CD14-positive monocyte (primary cell): ENCODE measurements around the gene SGO1. TPM values are rescaled to one million over a fixed set of nuclear protein-coding genes. Genes with fewer than 3 reads are reported as not detected.
"Not testable (repeated sequence)": the region's sequence is repeated elsewhere in the genome, so short reads cannot be mapped to it uniquely, and the experiment has no call there.

Experiments used
- DNase-seq, 3 donors: peaks; one replicate each; pipeline ENCODE4 v3.0.0-alpha.2; 2011 to 2022
- H2AFZ ChIP-seq: 2 replicates; pipeline ENCODE4 v1.6.0; 2012; ENCODE audit warnings: mild to moderate bottlenecking, low read depth, low read length, inconsistent platforms; ENCODE audit not compliant: insufficient read depth, poor library complexity, severe bottlenecking
- H3K27ac ChIP-seq, 2 donors: 1 replicate in 1 of 2; 2 replicates in 1 of 2; pipeline ENCODE4 v1.5.1; 2012 to 2013; ENCODE audit warnings: low read length in 2 of 2, control low read depth in 1 of 2, inconsistent platforms in 1 of 2, low read depth in 1 of 2, mild to moderate bottlenecking in 1 of 2
- H3K27me3 ChIP-seq, 2 donors: one replicate each; pipeline versions ENCODE4 v1.6.0 to v1.6.1; 2011 to 2013; ENCODE audit warnings: low read length in 2 of 2; ENCODE audit not compliant: control insufficient read depth in 2 of 2, insufficient read depth in 2 of 2
- H3K36me3 ChIP-seq, 2 donors: replicated peaks in 1 of 2; 1 replicate in 1 of 2; 2 replicates in 1 of 2; pipeline versions ENCODE4 v1.5.1 to v1.6.1; 2012 to 2013; ENCODE audit warnings: low read length in 2 of 2, control low read depth in 1 of 2, inconsistent platforms in 1 of 2, mild to moderate bottlenecking in 1 of 2; ENCODE audit not compliant: insufficient read depth in 2 of 2, control insufficient read depth in 1 of 2
- H3K4me1 ChIP-seq, 2 donors: 1 replicate in 1 of 2; 2 replicates in 1 of 2; pipeline versions ENCODE4 v1.5.1 to v1.6.1; 2012 to 2013; ENCODE audit warnings: low read length in 2 of 2, control low read depth in 1 of 2, inconsistent platforms in 1 of 2, mild to moderate bottlenecking in 1 of 2, moderate library complexity in 1 of 2; ENCODE audit not compliant: insufficient read depth in 2 of 2, control insufficient read depth in 1 of 2
- H3K4me2 ChIP-seq: replicated peaks from 2 replicates; pipeline ENCODE3; 2012; ENCODE audit warnings: low read length, moderate library complexity, mild to moderate bottlenecking; ENCODE audit not compliant: poor library complexity, severe bottlenecking; ENCODE audit errors: extremely low read depth
- H3K4me3 ChIP-seq, 3 experiments: fragments of 200-600 bp in 1 of 3; sonication (generic) in 1 of 3; replicated peaks in 1 of 3; 1 replicate in 2 of 3; 2 replicates in 1 of 3; pipeline ENCODE4 v1.5.1; 2011 to 2013; ENCODE audit warnings: low read length in 3 of 3, mild to moderate bottlenecking in 3 of 3, control low read depth in 2 of 3, low read depth in 2 of 3, inconsistent platforms in 1 of 3, moderate library complexity in 1 of 3
- H3K79me2 ChIP-seq: 2 replicates; pipeline ENCODE4 v1.6.0; 2012; ENCODE audit warnings: mild to moderate bottlenecking, control low read depth, inconsistent platforms, low read length, moderate library complexity; ENCODE audit not compliant: insufficient read depth
- H3K9ac ChIP-seq: 2 replicates; pipeline ENCODE4 v1.6.0; 2017; ENCODE audit warnings: low read length, mild to moderate bottlenecking; ENCODE audit not compliant: insufficient read depth, poor library complexity, severe bottlenecking
- H3K9me3 ChIP-seq, 2 donors: replicated peaks in 1 of 2; 1 replicate in 1 of 2; 2 replicates in 1 of 2; pipeline versions ENCODE4 v1.5.1 to v1.6.1; 2012 to 2013; ENCODE audit warnings: low read length in 2 of 2, control low read depth in 1 of 2; ENCODE audit not compliant: control insufficient read depth in 1 of 2, insufficient read depth in 1 of 2
- H4K20me1 ChIP-seq: 2 replicates; pipeline ENCODE4 v1.6.0; 2012; ENCODE audit warnings: mild to moderate bottlenecking, low read length, control low read depth, moderate library complexity; ENCODE audit not compliant: insufficient read depth
- H3K27ac Mint-ChIP-seq, 7 donors: one replicate each; pipeline ENCODE4 v1.8.0; 2020; ENCODE audit warnings: mild to moderate bottlenecking in 7 of 7, mixed read lengths in 7 of 7, moderate library complexity in 6 of 7, inconsistent platforms in 2 of 7
- H3K27me3 Mint-ChIP-seq, 3 donors: one replicate each; pipeline ENCODE4 v1.8.0; 2021 to 2022; ENCODE audit warnings: low read depth in 3 of 3, mild to moderate bottlenecking in 3 of 3, mixed read lengths in 3 of 3, moderate library complexity in 3 of 3, inconsistent platforms in 1 of 3
- H3K36me3 Mint-ChIP-seq, 2 donors: one replicate each; pipeline ENCODE4 v1.8.0; 2020; ENCODE audit warnings: mixed read lengths in 2 of 2, inconsistent platforms in 1 of 2, mild to moderate bottlenecking in 1 of 2
- H3K4me1 Mint-ChIP-seq: one replicate; pipeline ENCODE4 v1.8.0; 2020; ENCODE audit warnings: mild to moderate bottlenecking, mixed read lengths
- H3K4me3 Mint-ChIP-seq, 2 donors: one replicate each; pipeline ENCODE4 v1.8.0; 2020; ENCODE audit warnings: mild to moderate bottlenecking in 2 of 2, mixed read lengths in 2 of 2, moderate library complexity in 1 of 2
- H3K9me3 Mint-ChIP-seq, 7 donors: one replicate each; pipeline ENCODE4 v1.8.0; 2020 to 2022; ENCODE audit warnings: mixed read lengths in 7 of 7, mild to moderate bottlenecking in 6 of 7, moderate library complexity in 6 of 7, inconsistent platforms in 2 of 7
- WGBS: methylation state at CpG from one replicate; pipeline ENCODE4 v1.1.5; 2013; ENCODE audit warnings: missing lambda C conversion rate; ENCODE audit not compliant: insufficient coverage; 5-methylcytosine and 5-hydroxymethylcytosine counted together
- intact Hi-C, 2 donors: fragments of 100-400 bp; cut with micrococcal nuclease; formaldehyde crosslinking; loops; one replicate each; pipeline versions ENCODE4 v1.15.0 to v1.15.1; 2023
- polyA plus RNA-seq, 3 donors: library from polyadenylated mRNA; depleted of rRNA in 1 of 3; unstranded in 2 of 3; stranded (reverse) in 1 of 3; fragments of 300-500 nt in 2 of 3; fragments of >200 nt in 1 of 3; fragmentation: Illumina TruSeq in 2 of 3; gene quantifications; 1 replicate in 2 of 3; 2 replicates in 1 of 3; pipeline ENCODE4 v1.2.3, GENCODE V29; 2012 to 2021
- TF ChIP-seq, protein P1 (sequence below): fragments of 200-600 bp; IDR thresholded peaks from one replicate; pipeline ENCODE4 v1.8.0; 2022; ENCODE audit warnings: antibody characterized with exemption, mild to moderate bottlenecking

Gene SGO1
- polyA plus RNA-seq, 3 donors: 0.07 to 0.42 (median 0.15) TPM

DNA sequence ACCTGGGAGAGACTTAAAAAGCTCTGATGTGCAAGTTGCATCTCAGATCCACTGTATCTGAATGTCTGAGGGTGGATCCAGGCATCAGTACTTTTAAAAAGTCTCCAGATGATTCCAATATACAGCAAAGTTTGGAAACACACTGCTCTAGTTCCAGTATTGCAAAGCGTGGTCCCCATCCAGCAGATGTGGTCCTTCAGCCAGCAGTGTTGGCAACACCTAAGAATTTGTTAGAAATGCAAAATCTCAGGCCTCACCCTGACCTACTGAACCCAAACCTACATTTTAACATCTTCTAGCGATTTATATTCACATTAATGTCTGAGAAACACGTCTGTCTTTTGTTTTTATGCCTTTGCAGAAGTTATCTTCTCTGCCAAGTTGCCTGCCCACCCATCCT lies 32.2 kb upstream of the SGO1 start:
- no peaks in the 10 kb centered on the region for H3K9me3 ChIP-seq
- no peak overlapping the region for H2AFZ ChIP-seq
- H4K20me1 ChIP-seq: no peaks in the 10 kb centered on the region
- Mint-ChIP-seq H3K27me3 (peaks cover 0 to 4% (median 4%) of the 10 kb centered on the region in 3 donors), H3K9me3 (peaks cover 0 to 5% (median 0%) of the 10 kb centered on the region in 7 donors), H3K4me1 (no peaks in the 10 kb centered on the region), H3K36me3 (no peaks in the 10 kb centered on the region), H3K4me3 (no peak overlapping the region), H3K27ac (no peak overlapping the region)
- no peak overlapping the region for H3K4me3 ChIP-seq
- no peaks in the 10 kb centered on the region for H3K36me3 ChIP-seq
- no peak overlapping the region for H3K4me2 ChIP-seq
- no peak overlapping the region for H3K27ac ChIP-seq
- no peaks in the 10 kb centered on the region for H3K79me2 ChIP-seq
- intact Hi-C loops: no loop called here
- DNase-seq: no peak
- TF ChIP-seq, protein P1, sequence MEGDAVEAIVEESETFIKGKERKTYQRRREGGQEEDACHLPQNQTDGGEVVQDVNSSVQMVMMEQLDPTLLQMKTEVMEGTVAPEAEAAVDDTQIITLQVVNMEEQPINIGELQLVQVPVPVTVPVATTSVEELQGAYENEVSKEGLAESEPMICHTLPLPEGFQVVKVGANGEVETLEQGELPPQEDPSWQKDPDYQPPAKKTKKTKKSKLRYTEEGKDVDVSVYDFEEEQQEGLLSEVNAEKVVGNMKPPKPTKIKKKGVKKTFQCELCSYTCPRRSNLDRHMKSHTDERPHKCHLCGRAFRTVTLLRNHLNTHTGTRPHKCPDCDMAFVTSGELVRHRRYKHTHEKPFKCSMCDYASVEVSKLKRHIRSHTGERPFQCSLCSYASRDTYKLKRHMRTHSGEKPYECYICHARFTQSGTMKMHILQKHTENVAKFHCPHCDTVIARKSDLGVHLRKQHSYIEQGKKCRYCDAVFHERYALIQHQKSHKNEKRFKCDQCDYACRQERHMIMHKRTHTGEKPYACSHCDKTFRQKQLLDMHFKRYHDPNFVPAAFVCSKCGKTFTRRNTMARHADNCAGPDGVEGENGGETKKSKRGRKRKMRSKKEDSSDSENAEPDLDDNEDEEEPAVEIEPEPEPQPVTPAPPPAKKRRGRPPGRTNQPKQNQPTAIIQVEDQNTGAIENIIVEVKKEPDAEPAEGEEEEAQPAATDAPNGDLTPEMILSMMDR: no peak
- WGBS: 91% methylated on average over 3 of the region's 3 CpGs
- H3K27me3 ChIP-seq: no peaks in the 10 kb centered on the region
- no peaks in the 10 kb centered on the region for H3K4me1 ChIP-seq
- no peak overlapping the region for H3K9ac ChIP-seq

- no peak for DNase-seq
- no peaks in the 10 kb centered on the region for H3K9me3 ChIP-seq
- H3K4me3 ChIP-seq: no peak overlapping the region
- no peaks in the 10 kb centered on the region for H3K36me3 ChIP-seq
- no peaks in the 10 kb centered on the region for H3K4me1 Mint-ChIP-seq
- peaks cover 0 to 6% (median 0%) of the 10 kb centered on the region in 7 donors for H3K9me3 Mint-ChIP-seq
- no peak overlapping the region for H2AFZ ChIP-seq
- no peaks in the 10 kb centered on the region for H3K4me1 ChIP-seq
- H3K36me3 Mint-ChIP-seq: no peaks in the 10 kb centered on the region
- H3K27ac Mint-ChIP-seq: no peak overlapping the region
- H3K27me3 Mint-ChIP-seq: peaks cover 0 to 4% (median 3%) of the 10 kb centered on the region in 3 donors
- no CpG with 5 or more reads among the region's 4 CpGs for WGBS
- no peak overlapping the region for H3K4me2 ChIP-seq
- no peak overlapping the region for H3K9ac ChIP-seq
- TF ChIP-seq, protein P1: no peak
- H3K27ac ChIP-seq: no peak overlapping the region
- no peak overlapping the region for H3K4me3 Mint-ChIP-seq
- H3K27me3 ChIP-seq: no peaks in the 10 kb centered on the region
- no peaks in the 10 kb centered on the region for H3K79me2 ChIP-seq
- intact Hi-C loops: no loop called here
- H4K20me1 ChIP-seq: no peaks in the 10 kb centered on the region
These were observed 29.6 kb upstream of the SGO1 start for GRCh38 chr3:20215636-20216035.

GRCh38 chr3:20213491-20213890 lies 27.5 kb upstream of the SGO1 start:
- H3K4me1 ChIP-seq, H3K9ac ChIP-seq, H2AFZ ChIP-seq, H3K4me1 Mint-ChIP-seq, H3K4me3 ChIP-seq, H3K27me3 ChIP-seq, DNase-seq, H3K4me3 Mint-ChIP-seq, H3K79me2 ChIP-seq, H3K36me3 Mint-ChIP-seq, H3K27ac Mint-ChIP-seq, H3K9me3 ChIP-seq, H3K9me3 Mint-ChIP-seq, H3K27ac ChIP-seq, H3K27me3 Mint-ChIP-seq, H3K4me2 ChIP-seq, H3K36me3 ChIP-seq, H4K20me1 ChIP-seq, intact Hi-C loops: not testable (repeated sequence)
- WGBS: no CpG with 5 or more reads among the region's 1 CpG
